Measurements from ENCODE around the gene KLF16. TPM values are rescaled to one million over a fixed set of nuclear protein-coding genes. Genes with fewer than 3 reads are reported as not detected.

The KLF16 gene
- total and polyA plus RNA-seq, 4 experiments from 2014 or later: 0.39 to 19.3 (median 9.6) TPM

GRCh38 chr19:1830978-1831377 is 32.4 kb downstream of the KLF16 start:
- Histone ChIP-seq H3K9me3 (ENCODE audit: control insufficient read depth in 1 of 2, low read length in 2 of 2) (no peaks in the 10 kb centered on the region), H3K4me1 (ENCODE audit: insufficient read depth, low read length) (peaks cover 13% of the 10 kb centered on the region), H3K27ac (ENCODE audit: low read depth, low read length) (no peak overlapping the region), H3K4me3 (ENCODE audit: low read length in 2 of 2) (no peak overlapping the region), H3K27me3 (ENCODE audit: insufficient read depth, low read length) (no peaks in the 10 kb centered on the region), H3K36me3 (ENCODE audit: insufficient read depth, low read length) (peaks cover 5% of the 10 kb centered on the region)
- peaks cover 0 to 13% of the 10 kb centered on the region in 2 donors for H3K36me3 Mint-ChIP-seq
- no peak overlapping the region for H3K27ac Mint-ChIP-seq
- ChIA-PET POLR2A (ENCODE audit: partially characterized antibody) (no interaction called here), CTCF (ENCODE audit: partially characterized antibody) (interaction anchor here (7.6 kb wide), 1 partner anchor 8 kb away, joined by 77 read pairs; no protein-coding TSS in a partner anchor)
- no peaks in the 10 kb centered on the region for H3K9me3 Mint-ChIP-seq
- no peak for DNase-seq
- intact Hi-C loops (cut with micrococcal nuclease): no loop called here
- no peak overlapping the region for H3K4me3 Mint-ChIP-seq
- H3K27me3 Mint-ChIP-seq: no peaks in the 10 kb centered on the region
- peaks cover 0 to 17% (median 1%) of the 10 kb centered on the region in 4 donors for H3K4me1 Mint-ChIP-seq

GRCh38 chr19:1830568-1830967 is 32.8 kb downstream of the KLF16 start:
- DNase-seq: no peak
- H3K4me1 Mint-ChIP-seq: peaks cover 0 to 17% (median 1%) of the 10 kb centered on the region in 4 donors
- H3K9me3 Mint-ChIP-seq: no peaks in the 10 kb centered on the region
- peaks cover 0 to 16% of the 10 kb centered on the region in 2 donors for H3K36me3 Mint-ChIP-seq
- Histone ChIP-seq H3K36me3 (ENCODE audit: insufficient read depth, low read length) (peaks cover 5% of the 10 kb centered on the region), H3K27ac (ENCODE audit: low read depth, low read length) (no peak overlapping the region), H3K4me1 (ENCODE audit: insufficient read depth, low read length) (peaks cover 11% of the 10 kb centered on the region), H3K27me3 (ENCODE audit: insufficient read depth, low read length) (no peaks in the 10 kb centered on the region), H3K4me3 (ENCODE audit: low read length in 2 of 2) (no peak overlapping the region), H3K9me3 (ENCODE audit: control insufficient read depth in 1 of 2, low read length in 2 of 2) (no peaks in the 10 kb centered on the region)
- CTCF ChIA-PET (ENCODE audit: partially characterized antibody): interaction anchor here (1.2 to 7.6 kb wide), 2 partner anchors 9 to 24 kb away, joined by 3 to 77 read pairs; no protein-coding TSS in a partner anchor
- peak overlapping the region in 1 of 7 donors; percentile 35 for H3K27ac Mint-ChIP-seq
- POLR2A ChIA-PET (ENCODE audit: partially characterized antibody): no interaction called here
- H3K27me3 Mint-ChIP-seq: no peaks in the 10 kb centered on the region
- intact Hi-C loops (cut with micrococcal nuclease): no loop called here
- no peak overlapping the region for H3K4me3 Mint-ChIP-seq

GRCh38 chr19:1829958-1830357 is 33.4 kb downstream of the KLF16 start:
- DNase-seq: no peak
- Histone ChIP-seq H3K36me3 (ENCODE audit: insufficient read depth, low read length) (peaks cover 5% of the 10 kb centered on the region), H3K4me3 (ENCODE audit: low read length in 2 of 2) (no peak overlapping the region), H3K27me3 (ENCODE audit: insufficient read depth, low read length) (no peaks in the 10 kb centered on the region), H3K4me1 (ENCODE audit: insufficient read depth, low read length) (peaks cover 10% of the 10 kb centered on the region), H3K9me3 (ENCODE audit: control insufficient read depth in 1 of 2, low read length in 2 of 2) (no peaks in the 10 kb centered on the region), H3K27ac (ENCODE audit: low read depth, low read length) (no peak overlapping the region)
- POLR2A ChIA-PET (ENCODE audit: partially characterized antibody): interaction anchor here (0.6 kb wide), 1 partner anchor 1353 kb away, joined by 4 read pairs; no protein-coding TSS in a partner anchor
- Mint-ChIP-seq H3K4me3 (no peak overlapping the region), H3K27ac (peak overlapping the region in 1 of 7 donors; percentile 15), H3K9me3 (no peaks in the 10 kb centered on the region), H3K4me1 (peaks cover 0 to 16% (median 1%) of the 10 kb centered on the region in 4 donors), H3K36me3 (peaks cover 0 to 16% of the 10 kb centered on the region in 2 donors), H3K27me3 (no peaks in the 10 kb centered on the region)
- intact Hi-C loops (cut with micrococcal nuclease): loop anchor here (10.0 kb wide), 1 partner anchor 155 kb away; no protein-coding TSS in a partner anchor
- CTCF ChIA-PET (ENCODE audit: partially characterized antibody): interaction anchor here (1.2 to 7.6 kb wide), 2 partner anchors 9 to 24 kb away, joined by 3 to 77 read pairs; no protein-coding TSS in a partner anchor

GRCh38 chr19:1828279-1829238 is 34.8 kb downstream of the KLF16 start:
- ChIA-PET CTCF (ENCODE audit: partially characterized antibody) (interaction anchor here (1.2 to 7.6 kb wide), 2 partner anchors 11 to 40 kb away, joined by 6 to 77 read pairs; no protein-coding TSS in a partner anchor), POLR2A (ENCODE audit: partially characterized antibody) (interaction anchor here (0.5 kb wide), 1 partner anchor 135 kb away, joined by 4 read pairs; no protein-coding TSS in a partner anchor)
- H3K4me3 Mint-ChIP-seq: no peak overlapping the region
- H3K36me3 ChIP-seq (ENCODE audit: insufficient read depth, low read length): peaks cover 14% of the 10 kb centered on the region
- H3K9me3 ChIP-seq (ENCODE audit: control insufficient read depth in 1 of 2, low read length in 2 of 2): no peaks in the 10 kb centered on the region
- H3K27ac Mint-ChIP-seq: no peak overlapping the region
- H3K4me1 Mint-ChIP-seq: peaks cover 0 to 16% (median 1%) of the 10 kb centered on the region in 4 donors
- no peak for DNase-seq
- no peak overlapping the region for H3K4me3 ChIP-seq (ENCODE audit: low read length in 2 of 2)
- intact Hi-C loops (cut with micrococcal nuclease): loop anchor here (10.0 kb wide), 1 partner anchor 154 kb away; no protein-coding TSS in a partner anchor
- no peak overlapping the region for H3K27ac ChIP-seq (ENCODE audit: low read depth, low read length)
- H3K27me3 ChIP-seq (ENCODE audit: insufficient read depth, low read length): no peaks in the 10 kb centered on the region
- H3K27me3 Mint-ChIP-seq: no peaks in the 10 kb centered on the region
- H3K36me3 Mint-ChIP-seq: peaks cover 4 to 18% of the 10 kb centered on the region in 2 donors
- no peaks in the 10 kb centered on the region for H3K9me3 Mint-ChIP-seq
- H3K4me1 ChIP-seq (ENCODE audit: insufficient read depth, low read length): peaks cover 6% of the 10 kb centered on the region

GRCh38 chr19:1827566-1828278 is 35.7 kb downstream of the KLF16 start:
- Histone ChIP-seq H3K4me3 (ENCODE audit: low read length in 2 of 2) (no peak overlapping the region), H3K27me3 (ENCODE audit: insufficient read depth, low read length) (no peaks in the 10 kb centered on the region), H3K27ac (ENCODE audit: low read depth, low read length) (no peak overlapping the region), H3K9me3 (ENCODE audit: control insufficient read depth in 1 of 2, low read length in 2 of 2) (no peaks in the 10 kb centered on the region), H3K36me3 (ENCODE audit: insufficient read depth, low read length) (peaks cover 21% of the 10 kb centered on the region), H3K4me1 (ENCODE audit: insufficient read depth, low read length) (peaks cover 6% of the 10 kb centered on the region)
- H3K36me3 Mint-ChIP-seq: peaks cover 4 to 21% of the 10 kb centered on the region in 2 donors
- intact Hi-C loops (cut with micrococcal nuclease): loop anchor here (10.0 kb wide), 1 partner anchor 153 kb away; no protein-coding TSS in a partner anchor
- POLR2A ChIA-PET (ENCODE audit: partially characterized antibody): interaction anchor here (0.5 kb wide), 1 partner anchor 136 kb away, joined by 4 read pairs; no protein-coding TSS in a partner anchor
- H3K9me3 Mint-ChIP-seq: no peaks in the 10 kb centered on the region
- no peak overlapping the region for H3K27ac Mint-ChIP-seq
- no peak overlapping the region for H3K4me3 Mint-ChIP-seq
- no peaks in the 10 kb centered on the region for H3K27me3 Mint-ChIP-seq
- peaks cover 0 to 16% (median 1%) of the 10 kb centered on the region in 4 donors for H3K4me1 Mint-ChIP-seq
- DNase-seq: no peak
- CTCF ChIA-PET (ENCODE audit: partially characterized antibody): interaction anchor here (1.2 to 7.6 kb wide), 2 partner anchors 12 to 39 kb away, joined by 6 to 77 read pairs; no protein-coding TSS in a partner anchor

GRCh38 chr19:1826557-1827521 is 36.5 kb downstream of the KLF16 start:
- intact Hi-C loops (cut with micrococcal nuclease): loop anchor here (1.0 to 10.0 kb wide), 2 partner anchors 39 to 152 kb away; no protein-coding TSS in a partner anchor
- Mint-ChIP-seq H3K9me3 (no peaks in the 10 kb centered on the region), H3K27ac (no peak overlapping the region), H3K4me1 (peaks cover 0 to 9% (median 2%) of the 10 kb centered on the region in 4 donors), H3K27me3 (no peaks in the 10 kb centered on the region), H3K4me3 (no peak overlapping the region), H3K36me3 (peaks cover 4 to 27% of the 10 kb centered on the region in 2 donors)
- POLR2A ChIA-PET (ENCODE audit: partially characterized antibody): interaction anchor here (0.7 to 1.1 kb wide), 5 partner anchors 15 to 223 kb away, joined by 3 to 4 read pairs (median 3); no protein-coding TSS in a partner anchor
- CTCF ChIA-PET (ENCODE audit: partially characterized antibody): interaction anchor here (0.6 to 7.6 kb wide), 28 partner anchors 7 to 582 kb away, joined by 3 to 77 read pairs (median 4); no protein-coding TSS in a partner anchor
- Histone ChIP-seq H3K27me3 (ENCODE audit: insufficient read depth, low read length) (no peaks in the 10 kb centered on the region), H3K4me3 (ENCODE audit: low read length in 2 of 2) (no peak overlapping the region), H3K9me3 (ENCODE audit: control insufficient read depth in 1 of 2, low read length in 2 of 2) (no peaks in the 10 kb centered on the region), H3K27ac (ENCODE audit: low read depth, low read length) (no peak overlapping the region), H3K4me1 (ENCODE audit: insufficient read depth, low read length) (peaks cover 6% of the 10 kb centered on the region), H3K36me3 (ENCODE audit: insufficient read depth, low read length) (peaks cover 29% of the 10 kb centered on the region)
- DNase-seq: no peak

Measured in CD4-positive, alpha-beta memory T cell (primary cell).